ENCODE results near the gene ZNF600. TPM values are rescaled to one million over a fixed set of nuclear protein-coding genes. Genes with fewer than 3 reads are reported as not detected.

The ZNF600 gene
- total and polyA plus RNA-seq, 9 of the 15 experiments (the other 6 are each of a cell fraction or from before 2014, with no cell fraction given), result 5.7 to 21.5 (median 17.6) TPM

GRCh38 chr19:52786464-52787354, at the start of gene ZNF600 (continued):
- TF ChIP-seq, protein P1, sequence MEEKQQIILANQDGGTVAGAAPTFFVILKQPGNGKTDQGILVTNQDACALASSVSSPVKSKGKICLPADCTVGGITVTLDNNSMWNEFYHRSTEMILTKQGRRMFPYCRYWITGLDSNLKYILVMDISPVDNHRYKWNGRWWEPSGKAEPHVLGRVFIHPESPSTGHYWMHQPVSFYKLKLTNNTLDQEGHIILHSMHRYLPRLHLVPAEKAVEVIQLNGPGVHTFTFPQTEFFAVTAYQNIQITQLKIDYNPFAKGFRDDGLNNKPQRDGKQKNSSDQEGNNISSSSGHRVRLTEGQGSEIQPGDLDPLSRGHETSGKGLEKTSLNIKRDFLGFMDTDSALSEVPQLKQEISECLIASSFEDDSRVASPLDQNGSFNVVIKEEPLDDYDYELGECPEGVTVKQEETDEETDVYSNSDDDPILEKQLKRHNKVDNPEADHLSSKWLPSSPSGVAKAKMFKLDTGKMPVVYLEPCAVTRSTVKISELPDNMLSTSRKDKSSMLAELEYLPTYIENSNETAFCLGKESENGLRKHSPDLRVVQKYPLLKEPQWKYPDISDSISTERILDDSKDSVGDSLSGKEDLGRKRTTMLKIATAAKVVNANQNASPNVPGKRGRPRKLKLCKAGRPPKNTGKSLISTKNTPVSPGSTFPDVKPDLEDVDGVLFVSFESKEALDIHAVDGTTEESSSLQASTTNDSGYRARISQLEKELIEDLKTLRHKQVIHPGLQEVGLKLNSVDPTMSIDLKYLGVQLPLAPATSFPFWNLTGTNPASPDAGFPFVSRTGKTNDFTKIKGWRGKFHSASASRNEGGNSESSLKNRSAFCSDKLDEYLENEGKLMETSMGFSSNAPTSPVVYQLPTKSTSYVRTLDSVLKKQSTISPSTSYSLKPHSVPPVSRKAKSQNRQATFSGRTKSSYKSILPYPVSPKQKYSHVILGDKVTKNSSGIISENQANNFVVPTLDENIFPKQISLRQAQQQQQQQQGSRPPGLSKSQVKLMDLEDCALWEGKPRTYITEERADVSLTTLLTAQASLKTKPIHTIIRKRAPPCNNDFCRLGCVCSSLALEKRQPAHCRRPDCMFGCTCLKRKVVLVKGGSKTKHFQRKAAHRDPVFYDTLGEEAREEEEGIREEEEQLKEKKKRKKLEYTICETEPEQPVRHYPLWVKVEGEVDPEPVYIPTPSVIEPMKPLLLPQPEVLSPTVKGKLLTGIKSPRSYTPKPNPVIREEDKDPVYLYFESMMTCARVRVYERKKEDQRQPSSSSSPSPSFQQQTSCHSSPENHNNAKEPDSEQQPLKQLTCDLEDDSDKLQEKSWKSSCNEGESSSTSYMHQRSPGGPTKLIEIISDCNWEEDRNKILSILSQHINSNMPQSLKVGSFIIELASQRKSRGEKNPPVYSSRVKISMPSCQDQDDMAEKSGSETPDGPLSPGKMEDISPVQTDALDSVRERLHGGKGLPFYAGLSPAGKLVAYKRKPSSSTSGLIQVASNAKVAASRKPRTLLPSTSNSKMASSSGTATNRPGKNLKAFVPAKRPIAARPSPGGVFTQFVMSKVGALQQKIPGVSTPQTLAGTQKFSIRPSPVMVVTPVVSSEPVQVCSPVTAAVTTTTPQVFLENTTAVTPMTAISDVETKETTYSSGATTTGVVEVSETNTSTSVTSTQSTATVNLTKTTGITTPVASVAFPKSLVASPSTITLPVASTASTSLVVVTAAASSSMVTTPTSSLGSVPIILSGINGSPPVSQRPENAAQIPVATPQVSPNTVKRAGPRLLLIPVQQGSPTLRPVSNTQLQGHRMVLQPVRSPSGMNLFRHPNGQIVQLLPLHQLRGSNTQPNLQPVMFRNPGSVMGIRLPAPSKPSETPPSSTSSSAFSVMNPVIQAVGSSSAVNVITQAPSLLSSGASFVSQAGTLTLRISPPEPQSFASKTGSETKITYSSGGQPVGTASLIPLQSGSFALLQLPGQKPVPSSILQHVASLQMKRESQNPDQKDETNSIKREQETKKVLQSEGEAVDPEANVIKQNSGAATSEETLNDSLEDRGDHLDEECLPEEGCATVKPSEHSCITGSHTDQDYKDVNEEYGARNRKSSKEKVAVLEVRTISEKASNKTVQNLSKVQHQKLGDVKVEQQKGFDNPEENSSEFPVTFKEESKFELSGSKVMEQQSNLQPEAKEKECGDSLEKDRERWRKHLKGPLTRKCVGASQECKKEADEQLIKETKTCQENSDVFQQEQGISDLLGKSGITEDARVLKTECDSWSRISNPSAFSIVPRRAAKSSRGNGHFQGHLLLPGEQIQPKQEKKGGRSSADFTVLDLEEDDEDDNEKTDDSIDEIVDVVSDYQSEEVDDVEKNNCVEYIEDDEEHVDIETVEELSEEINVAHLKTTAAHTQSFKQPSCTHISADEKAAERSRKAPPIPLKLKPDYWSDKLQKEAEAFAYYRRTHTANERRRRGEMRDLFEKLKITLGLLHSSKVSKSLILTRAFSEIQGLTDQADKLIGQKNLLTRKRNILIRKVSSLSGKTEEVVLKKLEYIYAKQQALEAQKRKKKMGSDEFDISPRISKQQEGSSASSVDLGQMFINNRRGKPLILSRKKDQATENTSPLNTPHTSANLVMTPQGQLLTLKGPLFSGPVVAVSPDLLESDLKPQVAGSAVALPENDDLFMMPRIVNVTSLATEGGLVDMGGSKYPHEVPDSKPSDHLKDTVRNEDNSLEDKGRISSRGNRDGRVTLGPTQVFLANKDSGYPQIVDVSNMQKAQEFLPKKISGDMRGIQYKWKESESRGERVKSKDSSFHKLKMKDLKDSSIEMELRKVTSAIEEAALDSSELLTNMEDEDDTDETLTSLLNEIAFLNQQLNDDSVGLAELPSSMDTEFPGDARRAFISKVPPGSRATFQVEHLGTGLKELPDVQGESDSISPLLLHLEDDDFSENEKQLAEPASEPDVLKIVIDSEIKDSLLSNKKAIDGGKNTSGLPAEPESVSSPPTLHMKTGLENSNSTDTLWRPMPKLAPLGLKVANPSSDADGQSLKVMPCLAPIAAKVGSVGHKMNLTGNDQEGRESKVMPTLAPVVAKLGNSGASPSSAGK (IDR thresholded peaks at IDR 0.05), result peak; percentile 74
- TF ChIP-seq L3MBTL2 (IDR thresholded peaks at IDR 0.05), result peak; percentile 84
- peak; percentile 55 for TF ChIP-seq GABPA (tag; conservative IDR thresholded peaks at IDR 0.05; ENCODE audit: low read depth)
- peak; percentile 41; the same call in 1 of the 2 replicates for TF ChIP-seq POLR2H (tag; IDR thresholded peaks at IDR 0.05; ENCODE audit: low read depth)
- peak; percentile 40 for TF ChIP-seq TAF9B (IDR thresholded peaks at IDR 0.05; ENCODE audit: partially characterized antibody)
- peak; percentile 83 for TF ChIP-seq RBFOX2 (IDR thresholded peaks at IDR 0.05; ENCODE audit: low read depth, low read length)
- TF ChIP-seq TAF1 (IDR thresholded peaks at IDR 0.05; ENCODE audit: control insufficient read depth, extremely low read depth, insufficient read depth, low read length, severe bottlenecking), result peak; percentile 52
- TF ChIP-seq SAP30 (IDR thresholded peaks at IDR 0.05; ENCODE audit: borderline replicate concordance, insufficient read depth, low read depth, low read length, poor library complexity, severe bottlenecking), result peak; percentile 78
- 0 out of 2 replicates have a peak, but pooled peaks have one; percentile 14 for TF ChIP-seq BHLHE40 (IDR thresholded peaks at IDR 0.05; ENCODE audit: low read length)
- TF ChIP-seq EP400 (IDR thresholded peaks at IDR 0.05), result peak; percentile 79
